Sigmoid colon (tissue), 4 donors: Measurements from ENCODE around the gene PARVB.

Source experiments
- CTCF ChIP-seq, 4 experiments: fragments of 450-650 bp in 3 of 4; fragments of 200-600 bp in 1 of 4; IDR thresholded peaks; one replicate each; pipeline ENCODE4 v1.5.1; 2016 to 2019; ENCODE audit warnings: antibody characterized with exemption in 4 of 4, mild to moderate bottlenecking in 3 of 4, moderate library complexity in 2 of 4
- EP300 ChIP-seq, 4 donors: sonication (generic); formaldehyde crosslinking; IDR thresholded peaks; one replicate each; pipeline ENCODE4 v1.6.1; 2017; ENCODE audit warnings: antibody characterized with exemption in 4 of 4
- POLR2A ChIP-seq, 2 donors: fragments of 450-650 bp; IDR thresholded peaks; one replicate each; pipeline ENCODE4 v1.6.1; 2016; ENCODE audit warnings: antibody characterized with exemption in 2 of 2, mild to moderate bottlenecking in 2 of 2, moderate library complexity in 2 of 2
- POLR2AphosphoS5 ChIP-seq, 4 donors: sonication (generic); formaldehyde crosslinking; IDR thresholded peaks; one replicate each; pipeline ENCODE4 v1.6.1; 2017; ENCODE audit warnings: antibody characterized with exemption in 4 of 4

- TF ChIP-seq CTCF (IDR thresholded peaks at IDR 0.05) (no peak), POLR2AphosphoS5 (IDR thresholded peaks at IDR 0.05) (peak in 2 of 4 donors; percentile 31 to 51), POLR2A (IDR thresholded peaks at IDR 0.05) (no peak), EP300 (IDR thresholded peaks at IDR 0.05) (peak in 2 of 4 donors; percentile 49 to 92)
These were observed 118.5 kb downstream of the PARVB start for GRCh38 chr22:44142421-44143104.
